SK-N-MC (cell line): ENCODE measurements around the gene TTC7B.

ENCODE experiments used
- EZH2 ChIP-seq: fragments of 200-600 bp; sonication (generic); IDR thresholded peaks from one replicate; pipeline ENCODE4 v1.6.1; 2017; ENCODE audit warnings: antibody characterized with exemption
- FOXP2 ChIP-seq: optimal IDR thresholded peaks from 2 replicates; pipeline ENCODE3; 2011; ENCODE audit warnings: mild to moderate bottlenecking, moderate library complexity; ENCODE audit not compliant: insufficient read depth; ENCODE audit errors: extremely low read length, control extremely low read depth
- POLR2AphosphoS5 ChIP-seq: IDR thresholded peaks from 2 replicates; pipeline ENCODE4 v1.6.1; 2012; ENCODE audit warnings: mild to moderate bottlenecking, low read depth, low read length, borderline replicate concordance

- TF ChIP-seq EZH2 (no peak), POLR2AphosphoS5 (no peak), FOXP2 (no peak)
Measured at GRCh38 chr14:90612801-90613200, 203.4 kb downstream of the TTC7B start.
